Measurements from ENCODE around the gene DES.

- TF ChIP-seq CTCF (IDR thresholded peaks at IDR 0.05; ENCODE audit: low read depth, low read length) (no peak), POLR2A (IDR thresholded peaks at IDR 0.05; ENCODE audit: extremely low read depth, insufficient read length) (peak; percentile 63), MAX (IDR thresholded peaks at IDR 0.05; ENCODE audit: low read depth, low read length) (no peak), MYC (IDR thresholded peaks at IDR 0.05; ENCODE audit: low read depth, low read length) (peak; percentile 35; the same call in 1 of the 2 replicates)
These were observed 1.4 kb downstream of the DES start for GRCh38 chr2:219419331-219420197.
